B cell (primary cell): Measurements from ENCODE around the gene MRPS21. TPM values are rescaled to one million over a fixed set of nuclear protein-coding genes. Genes with fewer than 3 reads are reported as not detected.

ENCODE experiments used
- ATAC-seq: fragments of 200-7000 bp; cut with Tn5 transposase; one replicate; pipeline ENCODE4 v1.10.0; 2021; ENCODE audit warnings: low read depth, mild to moderate bottlenecking, moderate number of reproducible peaks, moderate library complexity
- CTCF ChIA-PET: fragments of 350-600 bp; sonication (Branson Sonifier 250); formaldehyde crosslinking; loops from one replicate; lab custom pipeline; 2021; ENCODE audit warnings: antibody characterized with exemption, inconsistent platforms; lab: Charles Lee
- POLR2A ChIA-PET: fragments of 350-600 bp; sonication (Branson Sonifier 250); formaldehyde crosslinking; loops from one replicate; lab custom pipeline; 2021; ENCODE audit warnings: antibody characterized with exemption; lab: Charles Lee
- DNase-seq: peaks from one replicate; pipeline ENCODE4 v3.0.0; 2013
- H2AFZ ChIP-seq: 2 replicates; pipeline ENCODE4 v1.6.1; 2012; ENCODE audit warnings: mild to moderate bottlenecking, low read depth, low read length; ENCODE audit not compliant: insufficient read depth, poor library complexity, severe bottlenecking
- H3K27ac ChIP-seq, 2 donors: 1 replicate in 1 of 2; 2 replicates in 1 of 2; pipeline ENCODE4 v1.5.1; 2012 to 2013; ENCODE audit warnings: low read length in 2 of 2, mild to moderate bottlenecking in 2 of 2, moderate library complexity in 1 of 2
- H3K27me3 ChIP-seq, 4 experiments: fragments of 200-600 bp in 1 of 4; sonication (generic) in 1 of 4; replicated peaks in 1 of 4; 1 replicate in 2 of 4; 2 replicates in 2 of 4; pipeline versions ENCODE4 v1.6.1 to v1.7.0; 2013 to 2016; ENCODE audit warnings: low read length in 3 of 4, mild to moderate bottlenecking in 2 of 4, mixed read lengths in 1 of 4, moderate library complexity in 1 of 4; ENCODE audit not compliant: insufficient read depth in 4 of 4, control insufficient read depth in 3 of 4; ENCODE audit errors: control extremely low read depth in 1 of 4
- H3K36me3 ChIP-seq, 2 experiments: replicated peaks in 1 of 2; 1 replicate in 1 of 2; 2 replicates in 1 of 2; pipeline versions ENCODE4 v1.6.1 to v1.7.1; 2013; ENCODE audit warnings: low read length in 1 of 2; ENCODE audit not compliant: insufficient read depth in 2 of 2, control insufficient read depth in 1 of 2; ENCODE audit errors: control extremely low read depth in 1 of 2, extremely low read depth in 1 of 2
- H3K4me1 ChIP-seq, 2 donors: fragments of 200-600 bp in 1 of 2; sonication (generic) in 1 of 2; 1 replicate in 1 of 2; 2 replicates in 1 of 2; pipeline versions ENCODE4 v1.5.1 to v1.6.1; 2013 to 2017; ENCODE audit warnings: low read length in 2 of 2; ENCODE audit not compliant: control insufficient read depth in 2 of 2, insufficient read depth in 2 of 2
- H3K4me2 ChIP-seq: replicated peaks from 2 replicates; pipeline ENCODE3; 2012; ENCODE audit warnings: mild to moderate bottlenecking, low read depth, low read length; ENCODE audit not compliant: poor library complexity, severe bottlenecking
- H3K4me3 ChIP-seq, 5 experiments: fragments of 200-600 bp in 1 of 5; sonication (generic) in 1 of 5; 1 replicate in 3 of 5; 2 replicates in 2 of 5; pipeline versions ENCODE4 v1.5.1 to v1.7.0; 2011 to 2016; ENCODE audit warnings: low read length in 4 of 5, mild to moderate bottlenecking in 4 of 5, low read depth in 2 of 5, control low read depth in 1 of 5, moderate library complexity in 1 of 5; ENCODE audit not compliant: insufficient read depth in 1 of 5; ENCODE audit errors: control extremely low read depth in 1 of 5, extremely low read depth in 1 of 5
- H3K79me2 ChIP-seq: fragments of 200-600 bp; sonication (generic); one replicate; pipeline ENCODE4 v1.6.0; 2016; ENCODE audit warnings: low read length; ENCODE audit not compliant: control insufficient read depth, insufficient read depth
- H3K9ac ChIP-seq: fragments of 200-600 bp; sonication (generic); 2 replicates; pipeline ENCODE4 v1.6.1; 2017; ENCODE audit warnings: mild to moderate bottlenecking, low read length, moderate library complexity
- H3K9me3 ChIP-seq, 3 donors: one replicate each; pipeline versions ENCODE4 v1.6.1 to v1.7.1; 2013; ENCODE audit warnings: low read length in 2 of 3; ENCODE audit not compliant: control insufficient read depth in 2 of 3, insufficient read depth in 1 of 3; ENCODE audit errors: control extremely low read depth in 1 of 3
- H4K20me1 ChIP-seq: 2 replicates; pipeline ENCODE4 v1.6.0; 2012; ENCODE audit warnings: mild to moderate bottlenecking, low read length; ENCODE audit not compliant: insufficient read depth, control insufficient read depth, poor library complexity, severe bottlenecking
- H3K27ac Mint-ChIP-seq: one replicate; pipeline ENCODE4 v1.8.0; 2021; ENCODE audit warnings: mixed read lengths
- H3K27me3 Mint-ChIP-seq: one replicate; pipeline ENCODE4 v1.8.0; 2021; ENCODE audit warnings: mixed read lengths
- H3K4me1 Mint-ChIP-seq: one replicate; pipeline ENCODE4 v1.8.0; 2021; ENCODE audit warnings: mixed read lengths
- H3K4me3 Mint-ChIP-seq: one replicate; pipeline ENCODE4 v1.8.0; 2021; ENCODE audit warnings: mixed read lengths
- H3K9me3 Mint-ChIP-seq: one replicate; pipeline ENCODE4 v1.8.0; 2022; ENCODE audit warnings: mixed read lengths; ENCODE audit not compliant: insufficient read depth
- EZH2 ChIP-seq: IDR thresholded peaks from 2 replicates; pipeline ENCODE4 v1.6.1; 2012; ENCODE audit warnings: borderline replicate concordance, low read depth, mild to moderate bottlenecking, moderate library complexity, low read length; ENCODE audit not compliant: insufficient read depth, poor library complexity, severe bottlenecking
- WGBS: methylation state at CpG from one replicate; pipeline ENCODE4 v1.1.5; 2013; ENCODE audit warnings: missing lambda C conversion rate; ENCODE audit not compliant: insufficient coverage; 5-methylcytosine and 5-hydroxymethylcytosine counted together
- intact Hi-C: fragments of 100-400 bp; cut with micrococcal nuclease; formaldehyde crosslinking; loops from one replicate; pipeline ENCODE4 v1.10.0; 2022
- polyA plus RNA-seq: library from polyadenylated mRNA; depleted of rRNA; stranded (reverse); fragments of >200 nt; gene quantifications from 2 replicates; pipeline ENCODE4 v1.2.3, GENCODE V29; 2012
- total RNA-seq, 2 donors: library from RNA; stranded (reverse); fragments of 120-200 nt in 1 of 2; gene quantifications; 1 replicate in 1 of 2; 2 replicates in 1 of 2; pipeline versions ENCODE4 v1.2.3 to v1.2.4, GENCODE V29; 2013 to 2022
- TF ChIP-seq, protein P1 (sequence below): fragments of 200-600 bp; IDR thresholded peaks from one replicate; pipeline ENCODE4 v1.8.0; 2022; ENCODE audit warnings: antibody characterized with exemption, mild to moderate bottlenecking

Gene MRPS21
- total and polyA plus RNA-seq, 2 donors (not counting 1 experiment from before 2014, with no cell fraction given): 50.1 to 60.4 TPM

DNA sequence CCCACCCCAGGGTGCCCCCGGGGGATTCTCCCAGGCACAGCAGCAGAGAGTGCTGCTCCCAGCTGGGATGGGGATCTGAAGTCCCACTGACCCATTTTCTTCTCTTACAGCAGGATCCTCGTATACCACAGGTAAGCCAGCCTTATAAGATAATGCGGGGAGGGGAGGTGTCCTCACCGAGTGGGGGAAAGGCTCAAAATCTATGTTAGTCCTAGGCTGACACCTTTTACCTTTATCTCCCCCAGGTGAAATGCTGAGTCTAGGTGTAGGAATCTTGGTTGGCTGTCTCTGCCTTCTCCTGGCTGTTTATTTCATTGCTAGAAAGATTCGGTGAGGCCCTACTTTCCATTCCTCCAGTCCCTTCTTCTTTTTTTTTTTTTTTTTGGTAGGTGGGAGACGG, 30.1 kb upstream of the MRPS21 start:
- DNase-seq: no peak
- H3K9me3 Mint-ChIP-seq: no peaks in the 10 kb centered on the region
- TF ChIP-seq, protein P1, sequence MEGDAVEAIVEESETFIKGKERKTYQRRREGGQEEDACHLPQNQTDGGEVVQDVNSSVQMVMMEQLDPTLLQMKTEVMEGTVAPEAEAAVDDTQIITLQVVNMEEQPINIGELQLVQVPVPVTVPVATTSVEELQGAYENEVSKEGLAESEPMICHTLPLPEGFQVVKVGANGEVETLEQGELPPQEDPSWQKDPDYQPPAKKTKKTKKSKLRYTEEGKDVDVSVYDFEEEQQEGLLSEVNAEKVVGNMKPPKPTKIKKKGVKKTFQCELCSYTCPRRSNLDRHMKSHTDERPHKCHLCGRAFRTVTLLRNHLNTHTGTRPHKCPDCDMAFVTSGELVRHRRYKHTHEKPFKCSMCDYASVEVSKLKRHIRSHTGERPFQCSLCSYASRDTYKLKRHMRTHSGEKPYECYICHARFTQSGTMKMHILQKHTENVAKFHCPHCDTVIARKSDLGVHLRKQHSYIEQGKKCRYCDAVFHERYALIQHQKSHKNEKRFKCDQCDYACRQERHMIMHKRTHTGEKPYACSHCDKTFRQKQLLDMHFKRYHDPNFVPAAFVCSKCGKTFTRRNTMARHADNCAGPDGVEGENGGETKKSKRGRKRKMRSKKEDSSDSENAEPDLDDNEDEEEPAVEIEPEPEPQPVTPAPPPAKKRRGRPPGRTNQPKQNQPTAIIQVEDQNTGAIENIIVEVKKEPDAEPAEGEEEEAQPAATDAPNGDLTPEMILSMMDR: no peak
- no peak for TF ChIP-seq EZH2
- POLR2A ChIA-PET: no interaction called here
- no peak overlapping the region for H3K9ac ChIP-seq
- peaks cover 0 to 10% (median 4%) of the 10 kb centered on the region in 4 experiments for H3K27me3 ChIP-seq
- H3K4me2 ChIP-seq: no peak overlapping the region
- CTCF ChIA-PET: no interaction called here
- H3K4me3 Mint-ChIP-seq: no peak overlapping the region
- no peak overlapping the region for H3K27ac Mint-ChIP-seq
- peaks cover 12 to 16% of the 10 kb centered on the region in 2 donors for H3K4me1 ChIP-seq
- intact Hi-C loops: no loop called here
- no peak overlapping the region for H3K4me3 ChIP-seq
- peaks cover 22% of the 10 kb centered on the region for H3K79me2 ChIP-seq
- H3K36me3 ChIP-seq: peaks cover 0 to 28% of the 10 kb centered on the region in 2 experiments
- WGBS: no CpG with 5 or more reads among the region's 6 CpGs
- peaks cover 18% of the 10 kb centered on the region for H3K4me1 Mint-ChIP-seq
- no peaks in the 10 kb centered on the region for H3K9me3 ChIP-seq
- no peak for ATAC-seq
- H3K27me3 Mint-ChIP-seq: peaks cover 8% of the 10 kb centered on the region
- H2AFZ ChIP-seq: no peak overlapping the region
- peaks cover 8% of the 10 kb centered on the region for H4K20me1 ChIP-seq
- H3K27ac ChIP-seq: no peak overlapping the region

DNA sequence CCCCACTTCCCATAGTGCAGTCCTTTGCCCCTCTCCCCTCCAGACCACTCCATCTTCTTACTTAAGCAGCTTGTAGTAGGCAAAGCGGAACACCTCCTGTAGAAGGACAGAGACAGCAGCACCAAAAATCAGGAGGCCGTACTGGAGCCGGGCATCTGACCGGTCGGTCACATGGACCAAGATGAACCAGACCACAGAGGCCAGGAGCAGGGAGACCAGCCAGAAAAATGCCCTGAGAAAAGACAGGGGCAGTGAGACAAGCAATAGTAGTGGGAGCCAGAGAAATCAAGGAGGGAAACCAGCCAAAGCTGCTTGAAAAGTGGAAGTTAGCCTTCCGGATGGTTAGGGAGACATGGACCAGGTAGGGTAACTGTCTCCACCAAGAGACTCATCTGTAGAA, 25.8 kb upstream of the MRPS21 start:
- H3K27me3 ChIP-seq: no peaks in the 10 kb centered on the region
- H3K4me2 ChIP-seq: peak overlapping the region; percentile 93
- peaks cover 19 to 27% of the 10 kb centered on the region in 2 donors for H3K4me1 ChIP-seq
- Mint-ChIP-seq H3K4me3 (peak overlapping the region; percentile 97), H3K27ac (peak overlapping the region; percentile 98), H3K4me1 (peaks cover 30% of the 10 kb centered on the region), H3K27me3 (peaks cover 3% of the 10 kb centered on the region), H3K9me3 (no peaks in the 10 kb centered on the region)
- peak overlapping the region; percentile 62 to 98 (median 95) for H3K4me3 ChIP-seq
- no peak for DNase-seq
- peak overlapping the region; percentile 90 for H2AFZ ChIP-seq
- no peaks in the 10 kb centered on the region for H3K9me3 ChIP-seq
- TF ChIP-seq EZH2: no peak
- TF ChIP-seq, protein P1: no peak
- intact Hi-C loops: loop anchor here (1.0 kb wide), 1 partner anchor 12 kb away; no protein-coding TSS in a partner anchor
- CTCF ChIA-PET: interaction anchor here (2.5 kb wide), 1 partner anchor 12 kb away, joined by 21 read pairs; no protein-coding TSS in a partner anchor
- peak overlapping the region; percentile 94 to 95 for H3K27ac ChIP-seq
- peak overlapping the region; percentile 98 for H3K9ac ChIP-seq
- WGBS: 37% methylated on average over 6 of the region's 6 CpGs
- peaks cover 0 to 28% of the 10 kb centered on the region in 2 experiments for H3K36me3 ChIP-seq
- no peak for ATAC-seq
- POLR2A ChIA-PET: no interaction called here
- peaks cover 8% of the 10 kb centered on the region for H4K20me1 ChIP-seq
- H3K79me2 ChIP-seq: peaks cover 31% of the 10 kb centered on the region
